ENCODE data around the gene SERTM2.
"Not testable (repeated sequence)": the region's sequence is repeated elsewhere in the genome, so short reads cannot be mapped to it uniquely, and the experiment has no call there.

Gene SERTM2

DNA sequence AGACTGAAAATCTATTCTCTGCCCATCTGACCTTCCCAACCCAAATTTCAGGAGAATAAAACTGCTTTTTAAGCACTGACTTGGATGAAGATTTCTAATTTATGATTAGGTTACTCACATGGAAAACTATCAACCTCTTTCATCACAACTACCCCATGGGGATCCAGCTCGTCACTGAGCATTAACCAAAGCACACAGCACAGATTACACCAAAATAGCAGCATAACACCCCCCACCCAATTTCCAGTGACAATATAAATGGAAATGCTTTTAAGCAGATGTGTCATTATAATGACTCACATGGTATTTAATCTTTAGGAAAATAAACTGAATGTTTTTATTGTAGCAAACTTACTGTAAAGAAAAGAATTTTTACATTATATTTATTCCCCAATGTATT, 9.7 kb downstream of the SERTM2 start:
- no peak overlapping the region for H3K4me3 ChIP-seq (ENCODE audit: insufficient read depth, low read length, poor library complexity, severe bottlenecking)
- no peaks in the 10 kb centered on the region for H3K27me3 ChIP-seq (ENCODE audit: low read length)
- H2AFZ ChIP-seq (ENCODE audit: low read depth, low read length, severe bottlenecking) = no peak overlapping the region
- no peak overlapping the region for H3K27ac ChIP-seq (ENCODE audit: low read depth, low read length)
- no peak overlapping the region for H3K4me2 ChIP-seq (ENCODE audit: low read depth, low read length, poor library complexity, severe bottlenecking)
- no peaks in the 10 kb centered on the region for H3K36me3 ChIP-seq (ENCODE audit: low read length)
- no peaks in the 10 kb centered on the region for H3K9me3 ChIP-seq (ENCODE audit: insufficient read depth, low read length)
- H3K9ac ChIP-seq (ENCODE audit: low read length) = no peak overlapping the region
- H3K79me2 ChIP-seq (ENCODE audit: insufficient read depth, low read length) = no peaks in the 10 kb centered on the region
- H3F3A ChIP-seq (ENCODE audit: insufficient read depth) = no peaks in the 10 kb centered on the region
- no peaks in the 10 kb centered on the region for H4K20me1 ChIP-seq (ENCODE audit: low read depth, low read length)
- TF ChIP-seq EZH2phosphoT487 (conservative IDR thresholded peaks at IDR 0.05; ENCODE audit: low read length) = no peak
- TF ChIP-seq, protein P1, sequence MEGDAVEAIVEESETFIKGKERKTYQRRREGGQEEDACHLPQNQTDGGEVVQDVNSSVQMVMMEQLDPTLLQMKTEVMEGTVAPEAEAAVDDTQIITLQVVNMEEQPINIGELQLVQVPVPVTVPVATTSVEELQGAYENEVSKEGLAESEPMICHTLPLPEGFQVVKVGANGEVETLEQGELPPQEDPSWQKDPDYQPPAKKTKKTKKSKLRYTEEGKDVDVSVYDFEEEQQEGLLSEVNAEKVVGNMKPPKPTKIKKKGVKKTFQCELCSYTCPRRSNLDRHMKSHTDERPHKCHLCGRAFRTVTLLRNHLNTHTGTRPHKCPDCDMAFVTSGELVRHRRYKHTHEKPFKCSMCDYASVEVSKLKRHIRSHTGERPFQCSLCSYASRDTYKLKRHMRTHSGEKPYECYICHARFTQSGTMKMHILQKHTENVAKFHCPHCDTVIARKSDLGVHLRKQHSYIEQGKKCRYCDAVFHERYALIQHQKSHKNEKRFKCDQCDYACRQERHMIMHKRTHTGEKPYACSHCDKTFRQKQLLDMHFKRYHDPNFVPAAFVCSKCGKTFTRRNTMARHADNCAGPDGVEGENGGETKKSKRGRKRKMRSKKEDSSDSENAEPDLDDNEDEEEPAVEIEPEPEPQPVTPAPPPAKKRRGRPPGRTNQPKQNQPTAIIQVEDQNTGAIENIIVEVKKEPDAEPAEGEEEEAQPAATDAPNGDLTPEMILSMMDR (IDR thresholded peaks at IDR 0.05; ENCODE audit: insufficient read depth, low read length, poor library complexity, severe bottlenecking) = no peak
- H3K9me2 ChIP-seq (replicated peaks; ENCODE audit: insufficient read depth, low read length) = no peaks in the 10 kb centered on the region

DNA sequence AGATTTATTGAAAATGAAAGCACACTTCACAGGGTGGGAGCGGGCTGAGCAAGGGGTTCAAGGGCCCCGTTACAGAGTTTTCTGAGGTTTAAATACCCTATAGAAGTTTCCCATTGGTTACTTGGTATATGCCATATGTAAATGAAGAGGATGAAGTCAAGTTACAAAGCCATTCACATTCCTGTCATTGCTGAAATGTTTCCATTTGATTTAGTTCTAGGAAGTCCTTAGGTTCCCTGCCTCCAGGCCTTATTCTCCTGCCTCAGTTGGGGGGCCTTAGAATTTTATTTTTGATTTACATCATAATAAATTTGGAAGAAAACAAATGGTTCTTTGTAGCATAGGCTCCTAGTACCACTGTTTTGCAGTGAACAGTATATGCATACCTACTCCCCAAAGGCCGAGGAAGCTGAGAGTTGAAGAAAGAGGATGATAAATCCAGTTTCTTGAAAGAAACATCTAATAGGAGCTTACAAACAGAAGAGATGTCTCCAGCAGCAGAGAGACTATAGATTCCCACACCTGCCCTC, 31.8 kb downstream of the SERTM2 start:
- H3K9ac ChIP-seq (ENCODE audit: low read length) = no peak overlapping the region

DNA sequence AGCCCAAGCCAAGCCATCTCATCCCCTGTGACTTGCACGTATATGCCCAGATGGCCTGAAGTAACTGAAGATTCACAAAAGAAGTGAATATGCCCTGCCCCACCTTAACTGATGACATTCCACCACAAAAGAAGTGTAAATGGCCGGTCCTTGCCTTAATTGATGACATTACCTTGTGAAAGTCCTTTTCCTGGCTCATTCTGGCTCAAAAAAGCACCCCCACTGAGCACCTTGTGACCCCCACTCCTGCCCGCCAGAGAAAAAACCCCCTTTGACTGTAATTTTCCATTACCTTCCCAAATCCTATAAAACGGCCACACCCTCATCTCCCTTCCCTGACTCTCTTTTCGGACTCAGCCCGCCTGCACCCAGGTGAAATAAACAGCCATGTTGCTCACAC, 37.8 kb downstream of the SERTM2 start:
- not testable (repeated sequence) for H3K36me3 ChIP-seq (ENCODE audit: low read length); H3K9ac ChIP-seq (ENCODE audit: low read length); H3K27ac ChIP-seq (ENCODE audit: low read depth, low read length); H3K79me2 ChIP-seq (ENCODE audit: insufficient read depth, low read length); H3K27me3 ChIP-seq (ENCODE audit: low read length); H3K4me3 ChIP-seq (ENCODE audit: insufficient read depth, low read length, poor library complexity, severe bottlenecking); H2AFZ ChIP-seq (ENCODE audit: low read depth, low read length, severe bottlenecking); H3F3A ChIP-seq (ENCODE audit: insufficient read depth); H3K4me2 ChIP-seq (ENCODE audit: low read depth, low read length, poor library complexity, severe bottlenecking); H4K20me1 ChIP-seq (ENCODE audit: low read depth, low read length); H3K9me2 ChIP-seq (replicated peaks; ENCODE audit: insufficient read depth, low read length); H3K9me3 ChIP-seq (ENCODE audit: insufficient read depth, low read length)

More for the DNA sequence above, 31.8 kb downstream of the SERTM2 start:
- H3K27ac ChIP-seq (ENCODE audit: low read depth, low read length) = no peak overlapping the region
- no peak overlapping the region for H2AFZ ChIP-seq (ENCODE audit: low read depth, low read length, severe bottlenecking)
- H3K4me3 ChIP-seq (ENCODE audit: insufficient read depth, low read length, poor library complexity, severe bottlenecking) = no peak overlapping the region
- no peaks in the 10 kb centered on the region for H4K20me1 ChIP-seq (ENCODE audit: low read depth, low read length)
- TF ChIP-seq, protein P1 (IDR thresholded peaks at IDR 0.05; ENCODE audit: insufficient read depth, low read length, poor library complexity, severe bottlenecking) = no peak
- no peaks in the 10 kb centered on the region for H3K27me3 ChIP-seq (ENCODE audit: low read length)
- H3K9me3 ChIP-seq (ENCODE audit: insufficient read depth, low read length) = no peaks in the 10 kb centered on the region
- no peaks in the 10 kb centered on the region for H3K79me2 ChIP-seq (ENCODE audit: insufficient read depth, low read length)
- no peaks in the 10 kb centered on the region for H3K36me3 ChIP-seq (ENCODE audit: low read length)
- no peaks in the 10 kb centered on the region for H3F3A ChIP-seq (ENCODE audit: insufficient read depth)
- no peak overlapping the region for H3K4me2 ChIP-seq (ENCODE audit: low read depth, low read length, poor library complexity, severe bottlenecking)
- H3K9me2 ChIP-seq (replicated peaks; ENCODE audit: insufficient read depth, low read length) = no peaks in the 10 kb centered on the region

GRCh38 chrX:111555406-111555958, 44.0 kb downstream of the SERTM2 start:
- no peak overlapping the region for H3K27ac ChIP-seq (ENCODE audit: low read depth, low read length)
- H3F3A ChIP-seq (ENCODE audit: insufficient read depth) = no peaks in the 10 kb centered on the region
- no peak overlapping the region for H3K9ac ChIP-seq (ENCODE audit: low read length)
- no peak overlapping the region for H3K4me3 ChIP-seq (ENCODE audit: insufficient read depth, low read length, poor library complexity, severe bottlenecking)
- no peaks in the 10 kb centered on the region for H3K79me2 ChIP-seq (ENCODE audit: insufficient read depth, low read length)
- no peaks in the 10 kb centered on the region for H4K20me1 ChIP-seq (ENCODE audit: low read depth, low read length)
- no peak overlapping the region for H2AFZ ChIP-seq (ENCODE audit: low read depth, low read length, severe bottlenecking)
- no peaks in the 10 kb centered on the region for H3K36me3 ChIP-seq (ENCODE audit: low read length)
- H3K9me2 ChIP-seq (replicated peaks; ENCODE audit: insufficient read depth, low read length) = no peaks in the 10 kb centered on the region
- H3K4me2 ChIP-seq (ENCODE audit: low read depth, low read length, poor library complexity, severe bottlenecking) = no peak overlapping the region
- no peaks in the 10 kb centered on the region for H3K27me3 ChIP-seq (ENCODE audit: low read length)
- TF ChIP-seq EZH2phosphoT487 (conservative IDR thresholded peaks at IDR 0.05; ENCODE audit: low read length) = no peak
- TF ChIP-seq, protein P1 (IDR thresholded peaks at IDR 0.05; ENCODE audit: insufficient read depth, low read length, poor library complexity, severe bottlenecking) = no peak
- no peaks in the 10 kb centered on the region for H3K9me3 ChIP-seq (ENCODE audit: insufficient read depth, low read length)
